ENCODE measurements around the gene CD160. TPM values are rescaled to one million over a fixed set of nuclear protein-coding genes. Genes with fewer than 3 reads are reported as not detected.

CD160 gene
- total RNA-seq, 4 donors from 2014 or later: 0.26 TPM; not detected in 3

GRCh38 chr1:145702826-145703225, 16.5 kb upstream of the CD160 start:
- no peaks in the 10 kb centered on the region for H3K9me3 ChIP-seq
- intact Hi-C loops (cut with DNase I): no loop called here
- 89% methylated on average over 7 of the region's 7 CpGs for WGBS
- H3K36me3 ChIP-seq: no peaks in the 10 kb centered on the region
- DNase-seq (ENCODE audit: extremely low spot score): no peak
- H3K4me1 ChIP-seq: no peaks in the 10 kb centered on the region
- H3K27ac ChIP-seq (replicated peaks in 1 of 4): no peak overlapping the region
- no peak for TF ChIP-seq POLR2AphosphoS5 (IDR thresholded peaks at IDR 0.05)
- TF ChIP-seq CTCF (IDR thresholded peaks at IDR 0.05): no peak
- TF ChIP-seq POLR2A (IDR thresholded peaks at IDR 0.05; ENCODE audit: low read depth): no peak
- no peak for TF ChIP-seq EP300 (IDR thresholded peaks at IDR 0.05)
- no peaks in the 10 kb centered on the region for H3K27me3 ChIP-seq
- no peak overlapping the region for H3K4me3 ChIP-seq

GRCh38 chr1:145705622-145706021, 13.7 kb upstream of the CD160 start:
- DNase-seq (ENCODE audit: extremely low spot score): no peak
- Histone ChIP-seq H3K9me3 (no peaks in the 10 kb centered on the region), H3K27me3 (no peaks in the 10 kb centered on the region), H3K27ac (replicated peaks in 1 of 4) (no peak overlapping the region), H3K4me1 (no peaks in the 10 kb centered on the region), H3K36me3 (no peaks in the 10 kb centered on the region), H3K4me3 (no peak overlapping the region)
- no peak for TF ChIP-seq POLR2A (IDR thresholded peaks at IDR 0.05; ENCODE audit: low read depth)
- no peak for TF ChIP-seq CTCF (IDR thresholded peaks at IDR 0.05)
- TF ChIP-seq POLR2AphosphoS5 (IDR thresholded peaks at IDR 0.05): no peak
- TF ChIP-seq EP300 (IDR thresholded peaks at IDR 0.05): no peak
- WGBS: 84% methylated on average over 7 of the region's 7 CpGs
- intact Hi-C loops (cut with DNase I): no loop called here

GRCh38 chr1:145706086-145706664, 13.1 kb upstream of the CD160 start:
- DNase-seq (ENCODE audit: extremely low spot score): no peak
- Histone ChIP-seq H3K4me1 (peaks cover 0 to 5% (median 2%) of the 10 kb centered on the region in 4 donors), H3K36me3 (no peaks in the 10 kb centered on the region), H3K9me3 (no peaks in the 10 kb centered on the region), H3K27me3 (no peaks in the 10 kb centered on the region), H3K4me3 (no peak overlapping the region), H3K27ac (replicated peaks in 1 of 4) (no peak overlapping the region)
- intact Hi-C loops (cut with DNase I): no loop called here
- WGBS: 85% methylated on average over 2 of the region's 2 CpGs
- no peak for TF ChIP-seq EP300 (IDR thresholded peaks at IDR 0.05)
- no peak for TF ChIP-seq POLR2A (IDR thresholded peaks at IDR 0.05; ENCODE audit: low read depth)
- TF ChIP-seq CTCF (IDR thresholded peaks at IDR 0.05): no peak
- TF ChIP-seq POLR2AphosphoS5 (IDR thresholded peaks at IDR 0.05): no peak

GRCh38 chr1:145707183-145707867, 12.0 kb upstream of the CD160 start, which contains the start of gene PDZK1:
PDZK1 (minus strand) TSS chr1:145707368; CDS start chr1:145688021, 19,347 bp downstream.
- H3K4me1 ChIP-seq: peaks cover 0 to 16% (median 11%) of the 10 kb centered on the region in 4 donors
- 76% methylated on average over 7 of the region's 9 CpGs for WGBS
- DNase-seq (ENCODE audit: extremely low spot score): no peak
- no peak within 1 kb of the TSS for H3K4me3 ChIP-seq
- H3K27ac ChIP-seq (replicated peaks in 1 of 4): no peak within 1 kb of the TSS
- TF ChIP-seq POLR2AphosphoS5 (IDR thresholded peaks at IDR 0.05) (no peak), POLR2A (IDR thresholded peaks at IDR 0.05; ENCODE audit: low read depth) (no peak), CTCF (IDR thresholded peaks at IDR 0.05) (no peak), EP300 (IDR thresholded peaks at IDR 0.05) (no peak)
- intact Hi-C loops (cut with DNase I): no loop called here
- no peaks in the 10 kb centered on the region for H3K9me3 ChIP-seq
- H3K36me3 ChIP-seq: no peaks in the 10 kb centered on the region
- H3K27me3 ChIP-seq: no peaks in the 10 kb centered on the region

Data from esophagus muscularis mucosa (tissue), 4 donors.